Neural progenitor cell (in vitro differentiated cells): Measurements from ENCODE around the gene NCK1. TPM values are rescaled to one million over a fixed set of nuclear protein-coding genes. Genes with fewer than 3 reads are reported as not detected.
A peak's percentile ranks its signal among the peaks of the same experiment; 100 is the strongest.

Experiments used
- DNase-seq: peaks from one replicate; pipeline ENCODE4 v3.0.0-alpha.2; 2016; ENCODE audit warnings: low spot score
- H2AFZ ChIP-seq: fragments of 200-600 bp; sonication (generic); replicated peaks from 2 replicates; pipeline ENCODE4 v1.6.1; 2016; ENCODE audit warnings: antibody characterized with exemption
- H3F3A ChIP-seq: fragments of 200-600 bp; sonication (generic); 2 replicates; pipeline ENCODE4 v1.6.1; 2016; ENCODE audit warnings: antibody characterized with exemption, low read depth
- H3K27ac ChIP-seq: fragments of 200-600 bp; sonication (generic); 2 replicates; pipeline ENCODE4 v1.5.1; 2016; ENCODE audit warnings: mild to moderate bottlenecking
- H3K27me3 ChIP-seq: fragments of 200-600 bp; sonication (generic); 2 replicates; pipeline ENCODE4 v1.6.1; 2016; ENCODE audit warnings: mild to moderate bottlenecking, moderate library complexity
- H3K36me3 ChIP-seq: fragments of 200-600 bp; sonication (generic); 2 replicates; pipeline ENCODE4 v1.5.1; 2016
- H3K4me1 ChIP-seq: fragments of 200-600 bp; sonication (generic); 2 replicates; pipeline ENCODE4 v1.6.1; 2016; ENCODE audit warnings: mixed run types
- H3K4me2 ChIP-seq: fragments of 200-600 bp; sonication (generic); 2 replicates; pipeline ENCODE4 v1.6.1; 2016
- H3K4me3 ChIP-seq: fragments of 200-600 bp; sonication (generic); 2 replicates; pipeline ENCODE4 v1.5.1; 2016
- H3K79me2 ChIP-seq: fragments of 200-600 bp; sonication (generic); 2 replicates; pipeline ENCODE4 v1.6.1; 2016; ENCODE audit warnings: low read depth
- H3K9ac ChIP-seq: fragments of 200-600 bp; sonication (generic); 2 replicates; pipeline ENCODE4 v1.6.1; 2016
- H3K9me3 ChIP-seq: fragments of 200-600 bp; sonication (generic); 2 replicates; pipeline ENCODE4 v1.5.1; 2016; ENCODE audit warnings: low read depth
- H4K20me1 ChIP-seq: fragments of 200-600 bp; sonication (generic); 2 replicates; pipeline ENCODE4 v1.6.1; 2016; ENCODE audit warnings: low read depth
- H3K27ac Mint-ChIP-seq: 3 replicates; pipeline ENCODE4 v1.8.0; 2021; ENCODE audit warnings: mixed read lengths
- H3K27me3 Mint-ChIP-seq: 2 replicates; pipeline ENCODE4 v1.8.0; 2022; ENCODE audit warnings: low read depth, mild to moderate bottlenecking, inconsistent platforms, moderate library complexity, mixed read lengths; ENCODE audit not compliant: insufficient read depth
- H3K36me3 Mint-ChIP-seq: 3 replicates; pipeline ENCODE4 v1.8.0; 2021; ENCODE audit warnings: mixed read lengths
- H3K4me1 Mint-ChIP-seq: 3 replicates; pipeline ENCODE4 v1.8.0; 2021; ENCODE audit warnings: mixed read lengths
- H3K4me3 Mint-ChIP-seq: 3 replicates; pipeline ENCODE4 v1.8.0; 2021; ENCODE audit warnings: mild to moderate bottlenecking, moderate library complexity, mixed read lengths
- H3K9me3 Mint-ChIP-seq: 3 replicates; pipeline ENCODE4 v1.8.0; 2020; ENCODE audit warnings: mixed read lengths
- CTCF ChIP-seq: fragments of 200-600 bp; sonication (generic); IDR thresholded peaks from 2 replicates; pipeline ENCODE4 v1.5.1; 2017; ENCODE audit warnings: antibody characterized with exemption, mild to moderate bottlenecking
- EZH2 ChIP-seq: fragments of 200-600 bp; sonication (generic); IDR thresholded peaks from 2 replicates; pipeline ENCODE4 v1.6.1; 2017; ENCODE audit warnings: antibody characterized with exemption, mild to moderate bottlenecking, moderate library complexity
- EZH2phosphoT487 ChIP-seq: fragments of 200-600 bp; sonication (generic); IDR thresholded peaks from 2 replicates; pipeline ENCODE4 v1.6.1; 2017; ENCODE audit warnings: antibody characterized with exemption
- total RNA-seq: library from RNA; depleted of rRNA; stranded (reverse); fragments of >200 nt; gene quantifications from 2 replicates; pipeline ENCODE4 v1.2.3, GENCODE V29; 2015; ENCODE audit warnings: low replicate concordance

NCK1 gene
- total RNA-seq, result 28.3 and 46.5 TPM in 2 replicates

GRCh38 chr3:136861890-136862616 lies at the start of gene NCK1:
NCK1 (plus strand) TSS chr3:136862208; CDS start chr3:136928002, 65,794 bp downstream.
- DNase-seq, result peak; percentile 98
- Histone ChIP-seq H3K9ac (peak within 1 kb of the TSS; percentile 50), H3K9me3 (no peaks in the 10 kb centered on the region), H3K4me1 (peaks cover 23% of the 10 kb centered on the region), H2AFZ (peak within 1 kb of the TSS; percentile 84), H4K20me1 (peaks cover 36% of the 10 kb centered on the region), H3K79me2 (peaks cover 76% of the 10 kb centered on the region), H3K36me3 (no peaks in the 10 kb centered on the region), H3F3A (peaks cover 39% of the 10 kb centered on the region), H3K27me3 (no peaks in the 10 kb centered on the region), H3K4me3 (peak within 1 kb of the TSS; percentile 78), H3K4me2 (peak within 1 kb of the TSS; percentile 100), H3K27ac (peak within 1 kb of the TSS; percentile 94)
- H3K4me1 Mint-ChIP-seq, result peaks cover 33% of the 10 kb centered on the region
- H3K36me3 Mint-ChIP-seq, result peaks cover 35% of the 10 kb centered on the region
- TF ChIP-seq CTCF, result peak; percentile 40
- TF ChIP-seq EZH2, result peak; percentile 20
- TF ChIP-seq EZH2phosphoT487, result no peak
- peaks cover 17% of the 10 kb centered on the region for H3K9me3 Mint-ChIP-seq
- peak within 1 kb of the TSS; percentile 95 for H3K27ac Mint-ChIP-seq
- H3K4me3 Mint-ChIP-seq, result peak within 1 kb of the TSS; percentile 98
- H3K27me3 Mint-ChIP-seq, result peaks cover 3% of the 10 kb centered on the region

GRCh38 chr3:136817448-136817847 lies 44.6 kb upstream of the NCK1 start:
- Histone ChIP-seq H3K9ac (no peak overlapping the region), H4K20me1 (peaks cover 11% of the 10 kb centered on the region), H2AFZ (no peak overlapping the region), H3K9me3 (no peaks in the 10 kb centered on the region), H3K4me3 (no peak overlapping the region), H3K79me2 (no peaks in the 10 kb centered on the region), H3K4me1 (peaks cover 9% of the 10 kb centered on the region), H3K27me3 (peaks cover 44% of the 10 kb centered on the region), H3F3A (peaks cover 26% of the 10 kb centered on the region), H3K27ac (no peak overlapping the region), H3K4me2 (no peak overlapping the region), H3K36me3 (no peaks in the 10 kb centered on the region)
- TF ChIP-seq EZH2 (no peak), EZH2phosphoT487 (no peak), CTCF (no peak)
- peak overlapping the region; percentile 93 for H3K4me3 Mint-ChIP-seq
- peak overlapping the region; percentile 58 for H3K27ac Mint-ChIP-seq
- H3K4me1 Mint-ChIP-seq, result peaks cover 41% of the 10 kb centered on the region
- peaks cover 6% of the 10 kb centered on the region for H3K27me3 Mint-ChIP-seq
- H3K36me3 Mint-ChIP-seq, result peaks cover 10% of the 10 kb centered on the region
- peaks cover 13% of the 10 kb centered on the region for H3K9me3 Mint-ChIP-seq
- no peak for DNase-seq

- Mint-ChIP-seq H3K4me1 (peaks cover 41% of the 10 kb centered on the region), H3K27ac (peak overlapping the region; percentile 91), H3K36me3 (peaks cover 18% of the 10 kb centered on the region), H3K27me3 (peaks cover 2% of the 10 kb centered on the region), H3K4me3 (peak overlapping the region; percentile 93), H3K9me3 (peaks cover 14% of the 10 kb centered on the region)
- H4K20me1 ChIP-seq, result peaks cover 11% of the 10 kb centered on the region
- DNase-seq, result peak; percentile 13
- H3F3A ChIP-seq, result peaks cover 26% of the 10 kb centered on the region
- no peaks in the 10 kb centered on the region for H3K79me2 ChIP-seq
- H3K4me1 ChIP-seq, result peaks cover 9% of the 10 kb centered on the region
- peak overlapping the region; percentile 55 for H3K4me3 ChIP-seq
- peak overlapping the region; percentile 90 for H3K4me2 ChIP-seq
- H3K9ac ChIP-seq, result no peak overlapping the region
- H2AFZ ChIP-seq, result peak overlapping the region; percentile 95
- TF ChIP-seq EZH2phosphoT487 (no peak), CTCF (no peak), EZH2 (no peak)
- H3K27me3 ChIP-seq, result peaks cover 44% of the 10 kb centered on the region
- no peaks in the 10 kb centered on the region for H3K36me3 ChIP-seq
- H3K27ac ChIP-seq, result no peak overlapping the region
- no peaks in the 10 kb centered on the region for H3K9me3 ChIP-seq
Measured at GRCh38 chr3:136818191-136818768, 43.7 kb upstream of the NCK1 start.
